NCI-H187 treated with DMSO at 0.1 percent for 48 hours (cell line): ENCODE measurements around the gene ITPRID2.
"Not testable (repeated sequence)": the region's sequence is repeated elsewhere in the genome, so short reads cannot be mapped to it uniquely, and the experiment has no call there.

Source experiments
- DNase-seq: peaks from one replicate; lab custom pipeline; 2025; lab: John Stamatoyannopoulos, UW

ITPRID2 gene

DNA sequence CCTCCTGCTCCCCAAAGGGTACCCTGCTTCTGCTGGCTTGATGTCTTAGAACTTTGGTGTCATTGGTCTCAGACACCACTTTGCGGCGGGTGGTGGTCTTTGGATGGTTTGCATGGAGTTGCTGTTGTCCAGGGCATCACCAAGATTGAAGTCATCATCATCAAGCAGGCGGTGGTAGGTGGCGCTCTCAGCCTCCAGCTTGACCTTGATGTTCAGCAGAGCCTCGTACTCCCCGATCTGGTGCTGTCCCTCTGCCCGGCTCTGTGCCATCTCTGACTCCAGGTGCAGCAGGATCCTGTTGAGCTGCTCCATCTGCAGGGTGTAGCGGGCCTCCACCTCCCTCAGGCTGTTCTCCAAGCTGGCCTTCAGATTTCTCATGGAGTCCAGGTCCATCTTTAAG, 69.6 kb downstream of the ITPRID2 start:
- DNase-seq, result not testable (repeated sequence)

DNA sequence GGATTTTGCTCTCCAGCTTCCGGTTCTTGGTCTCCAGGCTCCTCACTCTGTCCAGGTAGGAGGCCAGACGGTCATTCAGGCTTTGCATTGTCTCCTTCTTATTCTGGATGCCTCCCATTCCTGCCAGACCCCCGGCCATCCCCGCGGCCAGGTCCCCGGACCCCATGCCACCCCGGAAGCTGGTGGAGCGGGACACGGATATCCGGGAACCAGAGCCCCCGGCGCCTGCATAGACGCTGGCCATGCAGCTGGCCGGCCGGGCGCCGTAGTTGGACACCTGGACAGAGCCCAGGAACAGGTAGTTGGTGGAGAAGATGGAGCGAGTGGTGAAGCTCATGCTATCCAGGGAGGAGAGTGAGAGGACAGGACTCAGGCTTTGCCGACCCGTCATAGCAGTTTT, 70.6 kb downstream of the ITPRID2 start:
- DNase-seq, result no peak

- no peak for DNase-seq
Observed at GRCh38 chr2:181970160-181970794, 78.7 kb downstream of the ITPRID2 start.

DNA sequence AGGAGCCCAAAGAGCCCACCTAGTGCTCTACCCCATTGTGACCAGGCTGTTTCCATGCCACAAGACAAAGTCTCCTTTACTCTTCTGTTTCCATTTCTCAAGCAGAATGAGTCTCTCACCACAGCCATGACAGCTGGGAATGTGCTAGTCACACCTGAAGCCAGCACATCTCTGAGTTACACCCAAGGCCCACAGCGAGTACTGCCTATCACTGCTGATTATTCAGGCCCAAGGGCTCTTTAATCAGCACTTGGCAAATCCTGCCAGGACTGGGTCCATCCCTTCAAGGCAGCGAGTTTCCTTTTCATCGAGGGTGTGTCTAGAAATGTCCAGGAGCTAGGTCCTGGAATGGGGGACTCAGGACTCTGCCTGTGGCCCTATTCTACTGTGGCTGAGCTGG, 79.5 kb downstream of the ITPRID2 start:
- DNase-seq, result no peak

DNA sequence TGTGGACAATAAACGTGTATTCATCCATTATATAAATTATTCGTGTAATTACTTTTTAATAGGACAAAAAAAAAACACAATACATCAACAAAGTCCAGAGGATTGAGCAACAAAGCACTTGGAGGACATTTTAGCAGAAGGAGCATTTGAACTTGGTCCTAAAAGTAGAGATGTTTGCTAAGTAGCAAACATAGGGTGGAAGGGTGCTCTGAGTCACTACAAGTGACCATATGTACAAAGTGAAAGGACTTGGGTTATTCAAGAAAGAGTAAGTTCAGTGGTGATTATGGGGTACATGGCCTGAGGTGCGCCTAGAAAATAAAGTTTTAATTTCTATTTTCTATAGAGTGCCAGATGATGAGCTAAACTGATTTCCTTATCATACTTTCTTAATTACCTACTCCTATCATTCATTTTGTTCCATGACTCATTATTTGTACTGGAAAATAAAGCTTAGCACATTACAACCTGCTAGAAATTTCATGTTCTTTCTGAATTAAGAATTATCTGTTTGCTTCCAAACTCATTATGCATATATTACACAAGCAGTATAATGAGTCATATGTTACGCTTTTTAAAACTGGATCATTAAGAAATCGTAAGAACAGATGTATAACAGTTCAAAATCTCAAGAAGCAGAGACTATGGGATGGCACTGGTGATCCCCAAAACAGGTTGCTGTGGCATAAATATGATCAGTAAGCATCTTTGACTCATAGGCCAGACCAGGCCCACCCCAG, 81.1 kb downstream of the ITPRID2 start:
- DNase-seq, result no peak

- no peak for DNase-seq
Observed at GRCh38 chr2:181973171-181973783, 81.7 kb downstream of the ITPRID2 start.

- DNase-seq, result no peak
Observed at GRCh38 chr2:181977661-181978350, 86.3 kb downstream of the ITPRID2 start.

DNA sequence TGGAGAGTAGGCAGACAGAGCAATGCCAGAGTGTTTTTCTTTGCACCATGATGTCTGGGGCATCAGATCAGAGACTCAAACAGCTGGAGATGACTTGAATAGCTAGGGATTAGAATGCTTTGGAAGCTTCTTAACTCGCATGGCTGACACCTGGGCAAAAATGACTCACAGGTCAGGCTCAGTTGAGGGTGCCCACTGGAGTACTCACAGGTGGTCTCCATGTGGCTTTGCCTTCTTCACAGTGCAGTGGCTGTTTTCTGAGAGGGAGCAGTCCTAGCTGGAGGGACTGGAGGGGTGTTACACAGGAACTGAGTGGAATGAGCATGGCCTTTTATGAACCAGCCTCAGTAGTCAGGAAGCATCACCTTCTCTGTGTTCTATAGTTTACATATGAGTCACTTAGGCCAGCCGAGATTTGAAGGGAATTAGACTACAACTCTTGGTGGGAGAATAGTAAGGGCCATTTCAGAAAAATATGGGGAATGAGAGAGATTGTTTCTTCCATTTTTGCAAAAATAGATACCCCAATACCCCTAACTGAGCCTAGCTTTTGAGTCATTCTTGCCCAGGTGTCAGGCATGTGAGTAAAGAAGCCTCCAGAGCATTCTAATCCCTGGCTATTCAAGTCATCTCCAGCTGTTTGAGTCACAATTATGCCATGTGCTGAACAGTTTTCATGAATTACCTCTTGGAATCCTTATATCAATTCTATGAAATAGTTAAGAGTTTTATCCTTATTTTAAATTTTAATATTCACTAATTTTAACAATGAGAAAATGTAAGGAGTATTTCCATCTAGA, 87.0 kb downstream of the ITPRID2 start:
- no peak for DNase-seq
